ENCODE data around the gene ATRN. TPM values are rescaled to one million over a fixed set of nuclear protein-coding genes. Genes with fewer than 3 reads are reported as not detected.

Gene ATRN
- total and polyA plus RNA-seq, 2 of the 8 experiments (the other 6 are each of a cell fraction or from before 2014, with no cell fraction given), result 12.0 to 17.4 TPM

GRCh38 chr20:3652221-3652620, 181.4 kb downstream of the ATRN start:
- Histone ChIP-seq H3K56ac (replicated peaks; ENCODE audit: insufficient read length, low read depth, low read length) (no peak overlapping the region), H3K4me2 (ENCODE audit: insufficient read depth in 1 of 2, low read depth in 2 of 2, low read length in 2 of 2) (no peak overlapping the region), H4K5ac (ENCODE audit: insufficient read length, low read depth, low read length) (no peak overlapping the region), H3K4me3 (ENCODE audit: extremely low read depth in 1 of 4, insufficient read depth in 2 of 4, low read depth in 3 of 4, low read length in 4 of 4) (no peak overlapping the region), H3K27ac (ENCODE audit: low read depth, low read length) (no peak overlapping the region), H2BK5ac (ENCODE audit: low read depth, low read length) (no peak overlapping the region), H4K20me1 (replicated peaks in 1 of 2; ENCODE audit: control insufficient read depth in 1 of 2, insufficient read depth in 2 of 2, low read length in 2 of 2) (no peaks in the 10 kb centered on the region), H3K79me2 (ENCODE audit: control insufficient read depth in 1 of 2, insufficient read depth in 2 of 2, low read length in 2 of 2) (no peaks in the 10 kb centered on the region), H3K23ac (ENCODE audit: insufficient read length) (no peak overlapping the region), H2BK15ac (ENCODE audit: low read length) (no peak overlapping the region), H2AFZ (ENCODE audit: low read length) (no peak overlapping the region), H3K4me1 (replicated peaks in 1 of 4; ENCODE audit: control insufficient read depth in 3 of 4, insufficient read depth in 4 of 4, low read length in 3 of 4) (no peaks in the 10 kb centered on the region; a peak in 1 of 7 replicates), H3K14ac (ENCODE audit: insufficient read length) (no peak overlapping the region), H3K18ac (ENCODE audit: extremely low read depth, low read length) (no peak overlapping the region), H3K4ac (replicated peaks; ENCODE audit: insufficient read length, low read depth, low read length) (no peak overlapping the region), H3K9me3 (ENCODE audit: insufficient read depth in 2 of 2, low read depth in 1 of 2, low read length in 1 of 2) (no peaks in the 10 kb centered on the region), H3K23me2 (ENCODE audit: low read depth, low read length) (no peaks in the 10 kb centered on the region), H2AK5ac (ENCODE audit: low read depth, low read length) (no peak overlapping the region), H2BK12ac (ENCODE audit: low read depth, low read length) (no peak overlapping the region), H4K91ac (replicated peaks; ENCODE audit: insufficient read length, low read length) (no peak overlapping the region), H3K36me3 (ENCODE audit: control insufficient read depth in 2 of 4, insufficient read depth in 4 of 4, low read length in 3 of 4) (no peaks in the 10 kb centered on the region), H2BK20ac (ENCODE audit: low read length) (no peak overlapping the region), H4K8ac (ENCODE audit: extremely low read depth, insufficient read depth, low read length) (no peak overlapping the region), H3K9ac (replicated peaks in 1 of 4; ENCODE audit: extremely low read depth in 1 of 4, low read depth in 3 of 4, low read length in 3 of 4) (no peak overlapping the region), H3K27me3 (replicated peaks in 1 of 4; ENCODE audit: control insufficient read depth in 3 of 4, extremely low read depth in 1 of 4, insufficient read depth in 3 of 4, low read length in 3 of 4) (no peaks in the 10 kb centered on the region), H3K79me1 (ENCODE audit: low read depth, low read length) (no peaks in the 10 kb centered on the region), H2BK120ac (replicated peaks; ENCODE audit: low read depth, low read length) (no peak overlapping the region)
- CTCF ChIA-PET (ENCODE audit: partially characterized antibody), result interaction anchor here (0.9 to 1.0 kb wide), 3 partner anchors 9 to 35 kb away, joined by 3 to 5 read pairs (median 4); no protein-coding TSS in a partner anchor
- no peak for DNase-seq (ENCODE audit: low read depth in 1 of 2, low spot score in 2 of 2)
- POLR2A ChIA-PET (ENCODE audit: partially characterized antibody), result no interaction called here
- 88% methylated on average over 9 of the region's 9 CpGs; no CpG with 5 or more reads in 1 of the 2 experiments for WGBS, 2 experiments (ENCODE audit: extremely low coverage in 1 of 2, insufficient coverage in 1 of 2, insufficient read length in 1 of 2, insufficient replicate concordance in 2 of 2, low coverage in 1 of 2, low lambda C conversion rate in 2 of 2, missing lambda C conversion rate in 1 of 2)
- no peak for FAIRE-seq
- TF ChIP-seq SAP30 (IDR thresholded peaks at IDR 0.05; ENCODE audit: insufficient read depth, insufficient replicate concordance, low read length) (no peak), POLR2AphosphoS5 (IDR thresholded peaks at IDR 0.05; ENCODE audit: low read depth, low read length) (no peak), ASH2L (IDR thresholded peaks at IDR 0.05; ENCODE audit: low read length) (no peak)

Measured in H1 (cell line).